HUES48 (cell line): ENCODE measurements around the gene STUB1.

Source experiments
- H3K27ac ChIP-seq: one replicate; pipeline ENCODE4 v1.7.0; 2013; ENCODE audit warnings: low read depth, low read length, inconsistent platforms
- H3K27me3 ChIP-seq: 2 replicates; pipeline ENCODE4 v1.6.1; 2013; ENCODE audit warnings: mild to moderate bottlenecking, low read length; ENCODE audit not compliant: control insufficient read depth, insufficient read depth
- H3K36me3 ChIP-seq: 2 replicates; pipeline ENCODE4 v1.6.1; 2013; ENCODE audit warnings: low read length; ENCODE audit not compliant: control insufficient read depth, insufficient read depth
- H3K4me1 ChIP-seq: 2 replicates; pipeline ENCODE4 v1.6.1; 2013; ENCODE audit warnings: mild to moderate bottlenecking, low read length; ENCODE audit not compliant: control insufficient read depth, insufficient read depth
- H3K4me3 ChIP-seq: 2 replicates; pipeline ENCODE4 v1.5.1; 2013; ENCODE audit warnings: mild to moderate bottlenecking, low read depth, low read length
- H3K9ac ChIP-seq: 2 replicates; pipeline ENCODE4 v1.6.1; 2013; ENCODE audit warnings: mild to moderate bottlenecking, low read depth, low read length, moderate library complexity
- H3K9me3 ChIP-seq: 2 replicates; pipeline ENCODE4 v1.6.1; 2013; ENCODE audit warnings: low read length; ENCODE audit not compliant: control insufficient read depth, insufficient read depth

STUB1 gene

GRCh38 chr16:646679-647172 lies 33.5 kb upstream of the STUB1 start:
- Histone ChIP-seq H3K9ac (no peak overlapping the region), H3K4me1 (peaks cover 8% of the 10 kb centered on the region), H3K9me3 (no peaks in the 10 kb centered on the region), H3K27ac (no peak overlapping the region), H3K27me3 (no peaks in the 10 kb centered on the region), H3K36me3 (no peaks in the 10 kb centered on the region), H3K4me3 (no peak overlapping the region)

- H3K9ac ChIP-seq = no peak overlapping the region
- H3K27me3 ChIP-seq = no peaks in the 10 kb centered on the region
- H3K4me1 ChIP-seq = peaks cover 8% of the 10 kb centered on the region
- H3K9me3 ChIP-seq = no peaks in the 10 kb centered on the region
- H3K27ac ChIP-seq = no peak overlapping the region
- H3K36me3 ChIP-seq = peaks cover 2% of the 10 kb centered on the region; the same call in 1 of the 2 replicates
- H3K4me3 ChIP-seq = no peak overlapping the region
Observed at GRCh38 chr16:647173-647902, 32.9 kb upstream of the STUB1 start.

- H3K4me3 ChIP-seq = peak overlapping the region; percentile 79
- no peaks in the 10 kb centered on the region for H3K9me3 ChIP-seq
- H3K27ac ChIP-seq = peak overlapping the region; percentile 86
- peaks cover 4% of the 10 kb centered on the region; the same call in 1 of the 2 replicates for H3K4me1 ChIP-seq
- peaks cover 7% of the 10 kb centered on the region; the same call in 1 of the 2 replicates for H3K36me3 ChIP-seq
- no peaks in the 10 kb centered on the region for H3K27me3 ChIP-seq
- no peak overlapping the region for H3K9ac ChIP-seq
Observed at GRCh38 chr16:648071-648780, 32.0 kb upstream of the STUB1 start.

GRCh38 chr16:648781-649589 lies 31.2 kb upstream of the STUB1 start, which contains the start of gene WDR90:
WDR90 (plus strand) TSS chr16:649365; CDS start chr16:649417, 52 bp downstream.
- Histone ChIP-seq H3K27me3 (no peaks in the 10 kb centered on the region), H3K9me3 (no peaks in the 10 kb centered on the region), H3K4me1 (peaks cover 4% of the 10 kb centered on the region; the same call in 1 of the 2 replicates), H3K27ac (peak within 1 kb of the TSS; percentile 86), H3K9ac (peak within 1 kb of the TSS; percentile 71; the same call in 1 of the 2 replicates), H3K36me3 (peaks cover 14% of the 10 kb centered on the region; the same call in 1 of the 2 replicates), H3K4me3 (peak within 1 kb of the TSS; percentile 79)

- H3K9ac ChIP-seq = peak overlapping the region; percentile 48; the same call in 1 of the 2 replicates
- H3K27ac ChIP-seq = peak overlapping the region; percentile 86
- H3K27me3 ChIP-seq = no peaks in the 10 kb centered on the region
- peaks cover 15% of the 10 kb centered on the region; the same call in 1 of the 2 replicates for H3K36me3 ChIP-seq
- peak overlapping the region; percentile 79 for H3K4me3 ChIP-seq
- H3K9me3 ChIP-seq = no peaks in the 10 kb centered on the region
- peaks cover 4% of the 10 kb centered on the region; the same call in 1 of the 2 replicates for H3K4me1 ChIP-seq
Observed at GRCh38 chr16:649631-650030, 30.6 kb upstream of the STUB1 start.

GRCh38 chr16:651844-652243 lies 28.4 kb upstream of the STUB1 start:
- Histone ChIP-seq H3K9ac (no peak overlapping the region), H3K36me3 (peaks cover 22% of the 10 kb centered on the region), H3K27me3 (no peaks in the 10 kb centered on the region), H3K27ac (no peak overlapping the region), H3K4me3 (no peak overlapping the region), H3K4me1 (peaks cover 4% of the 10 kb centered on the region; the same call in 1 of the 2 replicates), H3K9me3 (no peaks in the 10 kb centered on the region)

- no peaks in the 10 kb centered on the region for H3K27me3 ChIP-seq
- H3K9ac ChIP-seq = no peak overlapping the region
- H3K36me3 ChIP-seq = peaks cover 28% of the 10 kb centered on the region
- H3K4me1 ChIP-seq = peaks cover 4% of the 10 kb centered on the region; the same call in 1 of the 2 replicates
- no peak overlapping the region for H3K27ac ChIP-seq
- no peak overlapping the region for H3K4me3 ChIP-seq
- no peaks in the 10 kb centered on the region for H3K9me3 ChIP-seq
Observed at GRCh38 chr16:652454-653305, 27.5 kb upstream of the STUB1 start.

GRCh38 chr16:654034-654433 lies 26.2 kb upstream of the STUB1 start:
- peaks cover 41% of the 10 kb centered on the region for H3K36me3 ChIP-seq
- no peak overlapping the region for H3K4me3 ChIP-seq
- H3K9ac ChIP-seq = no peak overlapping the region
- H3K4me1 ChIP-seq = no peaks in the 10 kb centered on the region
- no peaks in the 10 kb centered on the region for H3K27me3 ChIP-seq
- H3K27ac ChIP-seq = no peak overlapping the region
- H3K9me3 ChIP-seq = no peaks in the 10 kb centered on the region

GRCh38 chr16:657487-657886 lies 22.7 kb upstream of the STUB1 start:
- no peak overlapping the region for H3K4me3 ChIP-seq
- H3K27ac ChIP-seq = no peak overlapping the region
- H3K9me3 ChIP-seq = no peaks in the 10 kb centered on the region
- H3K9ac ChIP-seq = no peak overlapping the region
- no peaks in the 10 kb centered on the region for H3K27me3 ChIP-seq
- H3K36me3 ChIP-seq = peaks cover 42% of the 10 kb centered on the region
- H3K4me1 ChIP-seq = no peaks in the 10 kb centered on the region
